Stimulated activated naive CD8-positive, alpha-beta T cell treated with anti-CD3 and anti-CD28 coated beads, Interleukin-15, amount 100 ng/mL, for 72 hours (primary cell): Measurements from ENCODE around the gene SKOR1.

Source experiments
- ATAC-seq: fragments of 150-1000 bp; cut with Tn5 transposase; 2 replicates; pipeline ENCODE4 v1.10.0; 2021; ENCODE audit warnings: mild to moderate bottlenecking, moderate library complexity
- DNase-seq, 2 donors: peaks; one replicate each; pipeline ENCODE4 v3.0.0; 2021 to 2022
- H3K27ac Mint-ChIP-seq, 2 donors: one replicate each; pipeline ENCODE4 v1.8.0; 2022; ENCODE audit warnings: mild to moderate bottlenecking in 2 of 2, mixed read lengths in 2 of 2, moderate library complexity in 2 of 2
- H3K27me3 Mint-ChIP-seq: one replicate; pipeline ENCODE4 v1.8.0; 2022; ENCODE audit warnings: mixed read lengths
- H3K4me1 Mint-ChIP-seq: one replicate; pipeline ENCODE4 v1.8.0; 2022; ENCODE audit warnings: mild to moderate bottlenecking, mixed read lengths
- H3K4me3 Mint-ChIP-seq, 2 donors: one replicate each; pipeline ENCODE4 v1.8.0; 2022; ENCODE audit warnings: mild to moderate bottlenecking in 2 of 2, mixed read lengths in 2 of 2, moderate library complexity in 1 of 2
- H3K9me3 Mint-ChIP-seq, 2 donors: one replicate each; pipeline ENCODE4 v1.8.0; 2022; ENCODE audit warnings: mixed read lengths in 2 of 2

SKOR1 gene

GRCh38 chr15:67821784-67822440 is 3.4 kb upstream of the SKOR1 start:
- no peak for ATAC-seq
- H3K27ac Mint-ChIP-seq = no peak overlapping the region
- no peak for DNase-seq
- peaks cover 97% of the 10 kb centered on the region for H3K27me3 Mint-ChIP-seq
- no peaks in the 10 kb centered on the region for H3K9me3 Mint-ChIP-seq
- H3K4me3 Mint-ChIP-seq = peak overlapping the region; percentile 34 to 72
- peaks cover 61% of the 10 kb centered on the region for H3K4me1 Mint-ChIP-seq

GRCh38 chr15:67822537-67823313 is 2.6 kb upstream of the SKOR1 start:
- Mint-ChIP-seq H3K9me3 (no peaks in the 10 kb centered on the region), H3K27ac (no peak overlapping the region), H3K4me1 (peaks cover 61% of the 10 kb centered on the region), H3K27me3 (peaks cover 91% of the 10 kb centered on the region), H3K4me3 (peak overlapping the region; percentile 29 to 34)
- peak in 1 of 2 donors; percentile 21 for DNase-seq
- no peak for ATAC-seq

- peaks cover 90% of the 10 kb centered on the region for H3K27me3 Mint-ChIP-seq
- peak overlapping the region; percentile 87 for H3K4me3 Mint-ChIP-seq
- no peak for ATAC-seq
- H3K4me1 Mint-ChIP-seq = peaks cover 68% of the 10 kb centered on the region
- H3K27ac Mint-ChIP-seq = peak overlapping the region; percentile 4 to 47
- H3K9me3 Mint-ChIP-seq = no peaks in the 10 kb centered on the region
- peak in 1 of 2 donors; percentile 18 for DNase-seq
These were observed 1.8 kb upstream of the SKOR1 start for GRCh38 chr15:67823314-67824196.

- Mint-ChIP-seq H3K27me3 (peaks cover 90% of the 10 kb centered on the region), H3K4me3 (peak overlapping the region; percentile 87), H3K9me3 (no peaks in the 10 kb centered on the region), H3K4me1 (peaks cover 76% of the 10 kb centered on the region), H3K27ac (peak overlapping the region in 1 of 2 donors; percentile 47)
- ATAC-seq (no peak), DNase-seq (peak in 1 of 2 donors; percentile 19)
These were observed 926 bp upstream of the SKOR1 start for GRCh38 chr15:67824197-67824968.

GRCh38 chr15:67825881-67826716 is 790 bp downstream of the SKOR1 start:
- Mint-ChIP-seq H3K4me1 (peaks cover 77% of the 10 kb centered on the region), H3K9me3 (no peaks in the 10 kb centered on the region), H3K27me3 (peaks cover 90% of the 10 kb centered on the region), H3K4me3 (peak overlapping the region; percentile 62 to 66), H3K27ac (no peak overlapping the region)
- no peak for ATAC-seq
- DNase-seq = peak in 1 of 2 donors; percentile 20

- H3K27me3 Mint-ChIP-seq = peaks cover 90% of the 10 kb centered on the region
- no peak overlapping the region for H3K4me3 Mint-ChIP-seq
- ATAC-seq (no peak), DNase-seq (peak in 1 of 2 donors; percentile 20)
- H3K27ac Mint-ChIP-seq = no peak overlapping the region
- H3K4me1 Mint-ChIP-seq = peaks cover 69% of the 10 kb centered on the region
- no peaks in the 10 kb centered on the region for H3K9me3 Mint-ChIP-seq
These were observed 1.6 kb downstream of the SKOR1 start for GRCh38 chr15:67826717-67827561.

GRCh38 chr15:67827562-67828277 is 2.4 kb downstream of the SKOR1 start:
- peaks cover 90% of the 10 kb centered on the region for H3K27me3 Mint-ChIP-seq
- peak in 1 of 2 donors; percentile 25 for DNase-seq
- no peak overlapping the region for H3K27ac Mint-ChIP-seq
- H3K4me1 Mint-ChIP-seq = peaks cover 67% of the 10 kb centered on the region
- H3K4me3 Mint-ChIP-seq = peak overlapping the region in 1 of 2 donors; percentile 60
- H3K9me3 Mint-ChIP-seq = no peaks in the 10 kb centered on the region
- no peak for ATAC-seq

- H3K27me3 Mint-ChIP-seq = peaks cover 90% of the 10 kb centered on the region
- ATAC-seq = no peak
- H3K9me3 Mint-ChIP-seq = no peaks in the 10 kb centered on the region
- peak in 1 of 2 donors; percentile 13 for DNase-seq
- peak overlapping the region; percentile 60 to 73 for H3K4me3 Mint-ChIP-seq
- peaks cover 70% of the 10 kb centered on the region for H3K4me1 Mint-ChIP-seq
- no peak overlapping the region for H3K27ac Mint-ChIP-seq
These were observed 3.1 kb downstream of the SKOR1 start for GRCh38 chr15:67828278-67828968.

- H3K9me3 Mint-ChIP-seq = no peaks in the 10 kb centered on the region
- H3K27ac Mint-ChIP-seq = no peak overlapping the region
- ATAC-seq (no peak), DNase-seq (peak in 1 of 2 donors; percentile 17)
- peak overlapping the region; percentile 60 to 73 for H3K4me3 Mint-ChIP-seq
- H3K4me1 Mint-ChIP-seq = peaks cover 70% of the 10 kb centered on the region
- peaks cover 90% of the 10 kb centered on the region for H3K27me3 Mint-ChIP-seq
These were observed 3.8 kb downstream of the SKOR1 start for GRCh38 chr15:67828969-67829646.

- Mint-ChIP-seq H3K4me1 (peaks cover 70% of the 10 kb centered on the region), H3K27me3 (peaks cover 90% of the 10 kb centered on the region), H3K4me3 (peak overlapping the region in 1 of 2 donors; percentile 60), H3K27ac (no peak overlapping the region), H3K9me3 (no peaks in the 10 kb centered on the region)
- DNase-seq (peak in 1 of 2 donors; percentile 18), ATAC-seq (no peak)
These were observed 4.6 kb downstream of the SKOR1 start for GRCh38 chr15:67829647-67830504.

- DNase-seq (peak in 1 of 2 donors; percentile 9), ATAC-seq (no peak)
- peaks cover 90% of the 10 kb centered on the region for H3K27me3 Mint-ChIP-seq
- no peaks in the 10 kb centered on the region for H3K9me3 Mint-ChIP-seq
- H3K27ac Mint-ChIP-seq = no peak overlapping the region
- no peak overlapping the region for H3K4me3 Mint-ChIP-seq
- peaks cover 73% of the 10 kb centered on the region for H3K4me1 Mint-ChIP-seq
These were observed 6.1 kb downstream of the SKOR1 start for GRCh38 chr15:67831363-67831762.
